ENCODE data around the gene SSR4. TPM values are rescaled to one million over a fixed set of nuclear protein-coding genes. Genes with fewer than 3 reads are reported as not detected.

SSR4 gene
- total RNA-seq, 2 donors from 2014 or later, result 219 to 238 TPM

GRCh38 chrX:153818571-153819383, 24.3 kb downstream of the SSR4 start:
- Histone ChIP-seq H3K36me3 (no peaks in the 10 kb centered on the region), H3K4me1 (peaks cover 0 to 6% of the 10 kb centered on the region in 2 donors), H3K27me3 (no peaks in the 10 kb centered on the region), H3K4me3 (peak overlapping the region; percentile 22 to 46), H3K27ac (no peak overlapping the region), H3K9me3 (no peaks in the 10 kb centered on the region)
- no peak for DNase-seq (ENCODE audit: low spot score)
- peak in 1 of 2 donors; percentile 8 for TF ChIP-seq CTCF (IDR thresholded peaks at IDR 0.05)

GRCh38 chrX:153819384-153820040, 25.0 kb downstream of the SSR4 start:
- Histone ChIP-seq H3K4me1 (peaks cover 0 to 6% of the 10 kb centered on the region in 2 donors), H3K27me3 (no peaks in the 10 kb centered on the region), H3K4me3 (peak overlapping the region; percentile 22 to 46), H3K9me3 (no peaks in the 10 kb centered on the region), H3K27ac (no peak overlapping the region), H3K36me3 (no peaks in the 10 kb centered on the region)
- DNase-seq (ENCODE audit: low spot score), result no peak
- TF ChIP-seq CTCF (IDR thresholded peaks at IDR 0.05), result no peak

- TF ChIP-seq CTCF (IDR thresholded peaks at IDR 0.05), result no peak
- Histone ChIP-seq H3K9me3 (no peaks in the 10 kb centered on the region), H3K36me3 (no peaks in the 10 kb centered on the region), H3K4me1 (peaks cover 0 to 6% of the 10 kb centered on the region in 2 donors), H3K4me3 (no peak overlapping the region), H3K27ac (no peak overlapping the region), H3K27me3 (no peaks in the 10 kb centered on the region)
- no peak for DNase-seq (ENCODE audit: low spot score)
Observed at GRCh38 chrX:153820601-153821000, 26.1 kb downstream of the SSR4 start.

DNA sequence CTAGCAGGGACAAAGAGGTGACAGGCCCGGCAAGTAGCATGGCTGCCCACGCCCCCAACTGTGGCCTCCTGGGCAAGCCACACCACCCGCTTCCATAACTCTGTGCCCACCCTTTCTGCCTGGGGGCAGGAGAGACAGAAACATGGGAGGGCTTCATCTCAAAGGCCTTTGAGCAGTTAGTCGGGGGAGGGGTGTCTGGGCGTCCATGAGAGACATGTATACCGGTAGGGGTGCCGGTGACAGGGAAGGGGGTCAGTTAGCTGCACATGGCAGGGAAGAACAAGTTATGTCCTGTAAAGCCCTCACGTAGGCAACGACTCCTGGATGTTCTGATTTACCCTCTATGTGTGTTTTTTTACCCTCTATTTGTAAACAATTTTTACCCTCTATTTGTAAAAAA, 26.6 kb downstream of the SSR4 start:
- TF ChIP-seq CTCF (IDR thresholded peaks at IDR 0.05), result no peak
- H3K36me3 ChIP-seq, result no peaks in the 10 kb centered on the region
- no peaks in the 10 kb centered on the region for H3K27me3 ChIP-seq
- H3K4me3 ChIP-seq, result no peak overlapping the region
- peaks cover 0 to 6% of the 10 kb centered on the region in 2 donors for H3K4me1 ChIP-seq
- no peak overlapping the region for H3K27ac ChIP-seq
- no peak for DNase-seq (ENCODE audit: low spot score)
- no peaks in the 10 kb centered on the region for H3K9me3 ChIP-seq

GRCh38 chrX:153824348-153824747, 29.9 kb downstream of the SSR4 start:
- H3K9me3 ChIP-seq, result no peaks in the 10 kb centered on the region
- TF ChIP-seq CTCF (IDR thresholded peaks at IDR 0.05), result no peak
- no peak overlapping the region for H3K4me3 ChIP-seq
- peaks cover 0 to 6% of the 10 kb centered on the region in 2 donors for H3K4me1 ChIP-seq
- DNase-seq (ENCODE audit: low spot score), result no peak
- no peak overlapping the region for H3K27ac ChIP-seq
- H3K27me3 ChIP-seq, result peaks cover 0 to 6% of the 10 kb centered on the region in 2 donors
- no peaks in the 10 kb centered on the region for H3K36me3 ChIP-seq

Data from right atrium auricular region (tissue), 2 donors.